ENCODE measurements around the gene GPATCH2L. TPM values are rescaled to one million over a fixed set of nuclear protein-coding genes. Genes with fewer than 3 reads are reported as not detected.
A peak's percentile ranks its signal among the peaks of the same experiment; 100 is the strongest.

The GPATCH2L gene
- total and polyA plus RNA-seq, 2 of the 13 experiments (the other 11 are each of a cell fraction or from before 2014, with no cell fraction given) = 14.4 to 29.0 TPM

- no peak for TF ChIP-seq TEF (CRISPR knock-in tag; IDR thresholded peaks at IDR 0.05)
- TF ChIP-seq FOXJ3 (CRISPR knock-in tag; IDR thresholded peaks at IDR 0.05; ENCODE audit: borderline replicate concordance) = no peak
- TF ChIP-seq ERF (CRISPR knock-in tag; IDR thresholded peaks at IDR 0.05) = no peak
- TF ChIP-seq THRA (CRISPR knock-in tag; IDR thresholded peaks at IDR 0.05; ENCODE audit: borderline replicate concordance) = no peak
- no peak for TF ChIP-seq ZNF282 (IDR thresholded peaks at IDR 0.05; ENCODE audit: partially characterized antibody)
Observed at GRCh38 chr14:76227450-76228050, 75.8 kb downstream of the GPATCH2L start (continued).

GRCh38 chr14:76228138-76228537 is 76.4 kb downstream of the GPATCH2L start:
- intact Hi-C loops (cut with micrococcal nuclease; ENCODE audit: unreplicated experiment) (no loop called here), in situ Hi-C loops (cut with HindIII; ENCODE audit: extremely low pct_ligation_motif_present, low pct_unique_long_range_greater_than_20kb) (no loop called here)
- DNase-seq (ENCODE audit: low spot score) (peak; percentile 36), ATAC-seq (peak; percentile 38; the same call in 2 of the 3 replicates), FAIRE-seq (peak; percentile 21)
- Histone ChIP-seq H3K79me2 (ENCODE audit: insufficient read depth, low read length) (no peaks in the 10 kb centered on the region), H4K20me1 (ENCODE audit: insufficient read depth, low read length) (no peaks in the 10 kb centered on the region), H3K4me1 (ENCODE audit: insufficient read depth, low read length) (peaks cover 28% of the 10 kb centered on the region), H3K27ac (ENCODE audit: extremely low read length, insufficient read depth, low read length) (no peak overlapping the region), H3K4me2 (ENCODE audit: low read depth, low read length) (no peak overlapping the region), H3K27me3 (ENCODE audit: control insufficient read depth in 1 of 2, insufficient read depth in 2 of 2, low read length in 2 of 2) (no peaks in the 10 kb centered on the region), H3K4me3 (replicated peaks in 1 of 3; ENCODE audit: insufficient read depth in 1 of 3, low read depth in 2 of 3, low read length in 3 of 3) (no peak overlapping the region), H3K36me3 (replicated peaks in 1 of 2; ENCODE audit: control insufficient read depth in 1 of 2, insufficient read depth in 2 of 2, low read length in 2 of 2) (no peaks in the 10 kb centered on the region; a peak in 1 of 5 replicates), H2AFZ (ENCODE audit: low read length) (no peak overlapping the region), H3K9me3 (ENCODE audit: low read length) (peaks cover 9% of the 10 kb centered on the region; the same call in 1 of the 2 replicates), H3K9ac (ENCODE audit: insufficient read depth, low read depth, low read length) (no peak overlapping the region)
- ChIA-PET CTCF (ENCODE audit: low intra/inter-chr PET ratio, low total read pairs) (no interaction called here), POLR2A (interaction anchor here (0.9 kb wide), 1 partner anchor 125 kb away, joined by 3 read pairs; no protein-coding TSS in a partner anchor)
- BruUV-seq (replicated peaks) = no TSS peak
- 76% methylated on average over 10 of the region's 10 CpGs for WGBS (ENCODE audit: low lambda C conversion rate)
- TF ChIP-seq ARID5B (CRISPR knock-in tag; IDR thresholded peaks at IDR 0.05) (peak; percentile 21; the same call in 1 of the 2 replicates), GATAD2A (CRISPR knock-in tag; IDR thresholded peaks at IDR 0.05) (peak; percentile 38; the same call in 1 of the 2 replicates), FOXA3 (CRISPR knock-in tag; IDR thresholded peaks at IDR 0.05) (peak; percentile 39; the same call in 1 of the 2 replicates), RARA (CRISPR knock-in tag; IDR thresholded peaks at IDR 0.05) (0 out of 2 replicates have a peak, but pooled peaks have one; percentile 6), CENPT (CRISPR knock-in tag; IDR thresholded peaks at IDR 0.05; ENCODE audit: low read depth) (no peak), ZNF281 (CRISPR knock-in tag; IDR thresholded peaks at IDR 0.05; ENCODE audit: borderline replicate concordance) (peak; percentile 54; the same call in 1 of the 2 replicates), FOXA1 (IDR thresholded peaks at IDR 0.05) (no peak), FOXA1 (CRISPR knock-in tag; IDR thresholded peaks at IDR 0.05) (peak; percentile 62), ZMYM4 (CRISPR knock-in tag; IDR thresholded peaks at IDR 0.05) (0 out of 2 replicates have a peak, but pooled peaks have one; percentile 42), ZKSCAN5 (CRISPR knock-in tag; IDR thresholded peaks at IDR 0.05) (peak; percentile 90)
